HCT116 (cell line): ENCODE measurements around the gene COL1A1. TPM values are rescaled to one million over a fixed set of nuclear protein-coding genes. Genes with fewer than 3 reads are reported as not detected.

Experiments
- ATAC-seq: fragments of 200-7000 bp; cut with Tn5 transposase; 2 replicates; pipeline ENCODE4 v1.9.1; 2020; ENCODE audit warnings: mild to moderate bottlenecking, moderate library complexity
- BruUV-seq: library from RNA; stranded (reverse); fragments of 400-500 nt; replicated peaks from 2 replicates; lab custom pipeline; 2021; lab: Mats Ljungman, UMichigan
- CTCF ChIA-PET: fragments of 300-600 bp; sonication (Branson Sonifier 250); formaldehyde crosslinking; loops from one replicate; lab custom pipeline; 2021; ENCODE audit warnings: antibody characterized with exemption; lab: Charles Lee
- POLR2A ChIA-PET: fragments of 300-600, 350-600 bp; sonication (Branson Sonifier 250); formaldehyde crosslinking; loops from one replicate; lab custom pipeline; 2021; ENCODE audit warnings: antibody characterized with exemption; lab: Charles Lee
- RAD21 ChIA-PET, 2 experiments: fragments of 300-600 bp; sonication (Branson Sonifier 250); formaldehyde crosslinking; loops; one replicate each; lab custom pipeline; 2023; ENCODE audit warnings: low total read pairs in 2 of 2; ENCODE audit not compliant: uncharacterized antibody in 2 of 2, unreplicated experiment in 2 of 2, low non-redundant PET in 1 of 2; lab: Charles Lee
- DNase-seq: peaks from one replicate; pipeline ENCODE4 v3.0.0-alpha.2; 2010; ENCODE audit warnings: low read depth, low spot score
- H2AFZ ChIP-seq: fragments of 200-600 bp; shearing (Covaris generic), sonication (generic); 2 replicates; pipeline ENCODE4 v1.6.1; 2017; ENCODE audit warnings: low read depth, mixed run types, mixed read lengths, antibody characterized with exemption, low read length; ENCODE audit not compliant: poor library complexity, severe bottlenecking
- H3K27ac ChIP-seq: 2 replicates; pipeline ENCODE4 v1.5.1; 2012; ENCODE audit warnings: low read depth, low read length
- H3K27me3 ChIP-seq: fragments of 200-600 bp; sonication (generic); 2 replicates; pipeline ENCODE4 v1.6.1; 2016; ENCODE audit warnings: mixed run types, low read length, mixed read lengths; ENCODE audit not compliant: insufficient read depth
- H3K36me3 ChIP-seq, 2 experiments: fragments of 200-500 bp in 1 of 2; fragments of 200-600 bp in 1 of 2; sonication (Bioruptor generic) in 1 of 2; sonication (generic) in 1 of 2; 2 replicates each; pipeline versions ENCODE4 v1.5.1 to v1.6.1; 2014 to 2016; ENCODE audit warnings: low read length in 2 of 2, inconsistent platforms in 1 of 2, mixed read lengths in 1 of 2, mixed run types in 1 of 2; ENCODE audit not compliant: insufficient read depth in 2 of 2, control insufficient read depth in 1 of 2
- H3K4me1 ChIP-seq, 2 experiments: fragments of 200-600 bp in 1 of 2; sonication (generic) in 1 of 2; 2 replicates each; pipeline versions ENCODE4 v1.5.1 to v1.6.1; 2012 to 2017; ENCODE audit warnings: low read length in 2 of 2, inconsistent platforms in 1 of 2, mild to moderate bottlenecking in 1 of 2, mixed read lengths in 1 of 2, mixed run types in 1 of 2, moderate library complexity in 1 of 2; ENCODE audit not compliant: insufficient read depth in 2 of 2, control insufficient read depth in 1 of 2
- H3K4me2 ChIP-seq: fragments of 200-600 bp; sonication (generic); 2 replicates; pipeline ENCODE4 v1.6.1; 2017; ENCODE audit warnings: mixed run types, low read length, mixed read lengths
- H3K4me3 ChIP-seq, 2 experiments: fragments of 200-600 bp in 1 of 2; sonication (generic) in 1 of 2; replicated peaks in 1 of 2; 2 replicates each; pipeline ENCODE4 v1.5.1; 2011 to 2016; ENCODE audit warnings: low read length in 2 of 2, control low read depth in 1 of 2, low read depth in 1 of 2, mild to moderate bottlenecking in 1 of 2, mixed read lengths in 1 of 2, mixed run types in 1 of 2
- H3K79me2 ChIP-seq: fragments of 200-600 bp; sonication (generic); 2 replicates; pipeline ENCODE4 v1.6.1; 2017; ENCODE audit warnings: mild to moderate bottlenecking, mixed run types, low read length, moderate library complexity, mixed read lengths; ENCODE audit not compliant: insufficient read depth
- H3K9ac ChIP-seq: fragments of 200-600 bp; sonication (generic); 2 replicates; pipeline ENCODE4 v1.6.1; 2016; ENCODE audit warnings: low read length, mixed read lengths
- H3K9me2 ChIP-seq: fragments of 200-600 bp; sonication (generic), shearing (Covaris generic); 2 replicates; pipeline ENCODE4 v1.6.1; 2017; ENCODE audit warnings: mixed run types, mild to moderate bottlenecking, moderate library complexity; ENCODE audit not compliant: insufficient read depth
- H3K9me3 ChIP-seq, 2 experiments: fragments of 200-500 bp in 1 of 2; fragments of 200-600 bp in 1 of 2; sonication (Bioruptor generic) in 1 of 2; sonication (generic) in 1 of 2; 2 replicates each; pipeline ENCODE4 v1.6.1; 2014 to 2017; ENCODE audit warnings: low read length in 2 of 2, mixed read lengths in 2 of 2, inconsistent platforms in 1 of 2, low read depth in 1 of 2, mild to moderate bottlenecking in 1 of 2, mixed run types in 1 of 2, moderate library complexity in 1 of 2; ENCODE audit not compliant: control insufficient read depth in 1 of 2, insufficient read depth in 1 of 2
- H4K20me1 ChIP-seq: fragments of 200-600 bp; sonication (generic), shearing (Covaris generic); 2 replicates; pipeline ENCODE4 v1.6.1; 2017; ENCODE audit warnings: mixed run types, mild to moderate bottlenecking, moderate library complexity; ENCODE audit not compliant: insufficient read depth
- CEBPB ChIP-seq: IDR thresholded peaks from 2 replicates; pipeline ENCODE4 v1.6.1; 2012; ENCODE audit warnings: low read depth
- EGR1 ChIP-seq: IDR thresholded peaks from 2 replicates; pipeline ENCODE4 v1.6.1; 2012; ENCODE audit warnings: low read depth
- ELF1 ChIP-seq: IDR thresholded peaks from 2 replicates; pipeline ENCODE4 v1.6.1; 2012; ENCODE audit warnings: low read depth, borderline replicate concordance
- JUND ChIP-seq: IDR thresholded peaks from 2 replicates; pipeline ENCODE4 v1.6.1; 2012
- SIN3A ChIP-seq: IDR thresholded peaks from 2 replicates; pipeline ENCODE4 v1.6.1; 2012; ENCODE audit warnings: low read depth
- SP1 ChIP-seq: IDR thresholded peaks from 2 replicates; pipeline ENCODE4 v1.6.1; 2012; ENCODE audit warnings: low read depth
- YY1 ChIP-seq: IDR thresholded peaks from 2 replicates; pipeline ENCODE4 v1.6.1; 2011; ENCODE audit warnings: low read length, low read depth, moderate library complexity, mild to moderate bottlenecking; ENCODE audit not compliant: insufficient replicate concordance; ENCODE audit errors: extremely low read depth
- ZNF274 ChIP-seq: fragments of 200-500 bp; sonication (Bioruptor generic); IDR thresholded peaks from 2 replicates; pipeline ENCODE4 v1.6.1; 2014; ENCODE audit warnings: mild to moderate bottlenecking, low read depth, low read length, inconsistent platforms
- intact Hi-C: fragments of 100-400 bp; cut with micrococcal nuclease; formaldehyde crosslinking; loops from 2 replicates; pipeline ENCODE4 v1.10.0; 2022
- total RNA-seq: library from RNA; stranded (reverse); gene quantifications from one replicate; pipeline ENCODE4 v1.2.1, GENCODE V29; 2021; ENCODE audit not compliant: unreplicated experiment
- TF ChIP-seq, protein P1 (sequence below), 3 experiments: fragments of 200-600 bp in 1 of 3; sonication (generic) in 1 of 3; IDR thresholded peaks in 2 of 3; conservative IDR thresholded peaks in 1 of 3; 2 replicates each; pipeline ENCODE4 v1.5.1; 2012 to 2017; ENCODE audit warnings: low read depth in 2 of 3, low read length in 2 of 3, antibody characterized with exemption in 1 of 3, borderline replicate concordance in 1 of 3, control low read depth in 1 of 3, mild to moderate bottlenecking in 1 of 3, mixed read lengths in 1 of 3, mixed run types in 1 of 3, moderate library complexity in 1 of 3; ENCODE audit not compliant: insufficient read depth in 1 of 3
- TF ChIP-seq, protein P2 (sequence below): IDR thresholded peaks from 2 replicates; pipeline ENCODE4 v1.6.1; 2012; ENCODE audit warnings: low read depth

The COL1A1 gene
- total RNA-seq, 1 experiment from 2014 or later = 33.6 TPM

DNA sequence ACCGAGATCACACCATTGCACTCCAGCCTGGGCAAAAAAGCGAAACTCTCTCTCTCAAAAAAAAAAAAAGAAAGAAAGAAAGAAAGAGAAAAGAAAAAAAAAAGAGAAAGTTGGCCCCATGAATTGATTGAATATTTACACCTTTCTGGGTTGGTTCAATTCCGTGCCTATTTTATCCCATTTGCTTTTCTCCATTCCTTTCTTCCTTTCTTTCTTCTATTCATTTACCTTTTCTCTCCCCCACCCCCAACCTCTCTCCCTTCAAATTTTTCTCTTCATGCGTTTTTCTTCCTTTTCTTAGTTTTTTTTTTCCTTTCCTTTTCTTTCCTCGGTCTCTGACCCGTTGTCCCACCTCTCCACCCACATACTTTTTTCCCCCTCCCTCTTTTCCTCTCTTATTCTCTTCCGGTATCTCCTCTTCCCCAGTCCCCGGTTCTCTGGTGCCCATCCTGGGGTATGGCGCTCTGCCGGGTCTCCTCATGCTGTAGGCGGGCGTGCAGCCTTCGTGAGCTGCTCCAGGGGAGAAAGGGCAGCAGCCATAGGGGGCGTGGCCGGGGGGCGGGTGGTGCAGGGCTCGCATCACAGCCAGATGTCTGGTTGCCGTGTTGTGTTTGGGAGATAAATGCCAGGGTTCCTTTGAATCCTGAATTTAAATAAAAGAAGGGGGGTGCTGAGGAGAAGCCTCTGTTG is 5.3 kb upstream of the COL1A1 start:
- Histone ChIP-seq H3K9me3 (no peaks in the 10 kb centered on the region), H3K27ac (no peak overlapping the region), H2AFZ (no peak overlapping the region), H3K27me3 (no peaks in the 10 kb centered on the region), H3K9ac (no peak overlapping the region), H3K36me3 (no peaks in the 10 kb centered on the region), H3K79me2 (no peaks in the 10 kb centered on the region), H3K4me2 (no peak overlapping the region), H4K20me1 (no peaks in the 10 kb centered on the region), H3K4me3 (no peak overlapping the region), H3K9me2 (no peaks in the 10 kb centered on the region), H3K4me1 (peaks cover 14 to 25% of the 10 kb centered on the region in 2 experiments)
- ATAC-seq (no peak), DNase-seq (no peak)
- CTCF ChIA-PET = interaction anchor here (1.3 kb wide), 1 partner anchor 62 kb away, joined by 5 read pairs; no protein-coding TSS in a partner anchor
- POLR2A ChIA-PET = interaction anchor here (0.9 kb wide), 1 partner anchor 305 kb away, joined by 3 read pairs; no protein-coding TSS in a partner anchor
- RAD21 ChIA-PET = no interaction called here
- intact Hi-C loops = no loop called here
- no TSS peak for BruUV-seq
- TF ChIP-seq EGR1 (no peak), SP1 (no peak), SIN3A (no peak), JUND (no peak), ZNF274 (no peak), YY1 (no peak), CEBPB (no peak), ELF1 (no peak)
- TF ChIP-seq, protein P1, sequence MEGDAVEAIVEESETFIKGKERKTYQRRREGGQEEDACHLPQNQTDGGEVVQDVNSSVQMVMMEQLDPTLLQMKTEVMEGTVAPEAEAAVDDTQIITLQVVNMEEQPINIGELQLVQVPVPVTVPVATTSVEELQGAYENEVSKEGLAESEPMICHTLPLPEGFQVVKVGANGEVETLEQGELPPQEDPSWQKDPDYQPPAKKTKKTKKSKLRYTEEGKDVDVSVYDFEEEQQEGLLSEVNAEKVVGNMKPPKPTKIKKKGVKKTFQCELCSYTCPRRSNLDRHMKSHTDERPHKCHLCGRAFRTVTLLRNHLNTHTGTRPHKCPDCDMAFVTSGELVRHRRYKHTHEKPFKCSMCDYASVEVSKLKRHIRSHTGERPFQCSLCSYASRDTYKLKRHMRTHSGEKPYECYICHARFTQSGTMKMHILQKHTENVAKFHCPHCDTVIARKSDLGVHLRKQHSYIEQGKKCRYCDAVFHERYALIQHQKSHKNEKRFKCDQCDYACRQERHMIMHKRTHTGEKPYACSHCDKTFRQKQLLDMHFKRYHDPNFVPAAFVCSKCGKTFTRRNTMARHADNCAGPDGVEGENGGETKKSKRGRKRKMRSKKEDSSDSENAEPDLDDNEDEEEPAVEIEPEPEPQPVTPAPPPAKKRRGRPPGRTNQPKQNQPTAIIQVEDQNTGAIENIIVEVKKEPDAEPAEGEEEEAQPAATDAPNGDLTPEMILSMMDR (IDR thresholded peaks at IDR 0.05 in 2 of 3, conservative IDR thresholded peaks at IDR 0.05 in 1 of 3; ENCODE audit: borderline replicate concordance in 1 of 3, insufficient read depth in 1 of 3, low read depth in 2 of 3, low read length in 2 of 3) = no peak
- TF ChIP-seq, protein P2, sequence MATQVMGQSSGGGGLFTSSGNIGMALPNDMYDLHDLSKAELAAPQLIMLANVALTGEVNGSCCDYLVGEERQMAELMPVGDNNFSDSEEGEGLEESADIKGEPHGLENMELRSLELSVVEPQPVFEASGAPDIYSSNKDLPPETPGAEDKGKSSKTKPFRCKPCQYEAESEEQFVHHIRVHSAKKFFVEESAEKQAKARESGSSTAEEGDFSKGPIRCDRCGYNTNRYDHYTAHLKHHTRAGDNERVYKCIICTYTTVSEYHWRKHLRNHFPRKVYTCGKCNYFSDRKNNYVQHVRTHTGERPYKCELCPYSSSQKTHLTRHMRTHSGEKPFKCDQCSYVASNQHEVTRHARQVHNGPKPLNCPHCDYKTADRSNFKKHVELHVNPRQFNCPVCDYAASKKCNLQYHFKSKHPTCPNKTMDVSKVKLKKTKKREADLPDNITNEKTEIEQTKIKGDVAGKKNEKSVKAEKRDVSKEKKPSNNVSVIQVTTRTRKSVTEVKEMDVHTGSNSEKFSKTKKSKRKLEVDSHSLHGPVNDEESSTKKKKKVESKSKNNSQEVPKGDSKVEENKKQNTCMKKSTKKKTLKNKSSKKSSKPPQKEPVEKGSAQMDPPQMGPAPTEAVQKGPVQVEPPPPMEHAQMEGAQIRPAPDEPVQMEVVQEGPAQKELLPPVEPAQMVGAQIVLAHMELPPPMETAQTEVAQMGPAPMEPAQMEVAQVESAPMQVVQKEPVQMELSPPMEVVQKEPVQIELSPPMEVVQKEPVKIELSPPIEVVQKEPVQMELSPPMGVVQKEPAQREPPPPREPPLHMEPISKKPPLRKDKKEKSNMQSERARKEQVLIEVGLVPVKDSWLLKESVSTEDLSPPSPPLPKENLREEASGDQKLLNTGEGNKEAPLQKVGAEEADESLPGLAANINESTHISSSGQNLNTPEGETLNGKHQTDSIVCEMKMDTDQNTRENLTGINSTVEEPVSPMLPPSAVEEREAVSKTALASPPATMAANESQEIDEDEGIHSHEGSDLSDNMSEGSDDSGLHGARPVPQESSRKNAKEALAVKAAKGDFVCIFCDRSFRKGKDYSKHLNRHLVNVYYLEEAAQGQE = no peak
